Stimulated activated CD4-positive, alpha-beta T cell treated with anti-CD3 and anti-CD28 coated beads, TNF-alpha, amount 100 ng/mL, for 1 hour (primary cell): ENCODE data around the gene CFAP58.

Experiments
- DNase-seq, 3 donors: peaks; one replicate each; pipeline ENCODE4 v3.0.0-alpha.2; 2020; ENCODE audit warnings: low read depth in 3 of 3, low spot score in 1 of 3

Gene CFAP58

GRCh38 chr10:104368381-104368780 is 14.7 kb downstream of the CFAP58 start:
- no peak for DNase-seq

DNA sequence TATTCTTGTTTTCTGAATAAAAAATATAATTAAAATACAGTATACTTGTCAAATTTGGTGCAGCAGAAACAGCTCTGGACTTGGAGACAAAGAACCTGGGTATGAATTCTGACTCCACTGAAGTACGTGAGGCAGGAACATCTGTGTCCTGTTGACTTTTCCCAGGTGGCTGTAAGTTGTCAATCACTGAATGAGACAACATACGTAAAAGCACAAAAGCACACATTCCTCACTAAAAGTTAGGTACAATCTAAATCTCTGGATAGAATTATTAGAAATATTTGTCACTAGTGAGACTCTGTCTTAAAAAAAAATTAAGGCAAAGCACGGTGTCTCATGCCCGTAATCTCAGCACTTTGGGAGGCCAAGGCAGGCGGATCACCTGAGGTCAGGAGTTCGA is 18.1 kb downstream of the CFAP58 start:
- no peak for DNase-seq

- no peak for DNase-seq
These were observed 21.0 kb downstream of the CFAP58 start for GRCh38 chr10:104374591-104374990.

GRCh38 chr10:104376784-104377300 is 23.2 kb downstream of the CFAP58 start:
- DNase-seq = no peak

- DNase-seq = no peak
These were observed 26.7 kb downstream of the CFAP58 start for GRCh38 chr10:104380336-104380735.

DNA sequence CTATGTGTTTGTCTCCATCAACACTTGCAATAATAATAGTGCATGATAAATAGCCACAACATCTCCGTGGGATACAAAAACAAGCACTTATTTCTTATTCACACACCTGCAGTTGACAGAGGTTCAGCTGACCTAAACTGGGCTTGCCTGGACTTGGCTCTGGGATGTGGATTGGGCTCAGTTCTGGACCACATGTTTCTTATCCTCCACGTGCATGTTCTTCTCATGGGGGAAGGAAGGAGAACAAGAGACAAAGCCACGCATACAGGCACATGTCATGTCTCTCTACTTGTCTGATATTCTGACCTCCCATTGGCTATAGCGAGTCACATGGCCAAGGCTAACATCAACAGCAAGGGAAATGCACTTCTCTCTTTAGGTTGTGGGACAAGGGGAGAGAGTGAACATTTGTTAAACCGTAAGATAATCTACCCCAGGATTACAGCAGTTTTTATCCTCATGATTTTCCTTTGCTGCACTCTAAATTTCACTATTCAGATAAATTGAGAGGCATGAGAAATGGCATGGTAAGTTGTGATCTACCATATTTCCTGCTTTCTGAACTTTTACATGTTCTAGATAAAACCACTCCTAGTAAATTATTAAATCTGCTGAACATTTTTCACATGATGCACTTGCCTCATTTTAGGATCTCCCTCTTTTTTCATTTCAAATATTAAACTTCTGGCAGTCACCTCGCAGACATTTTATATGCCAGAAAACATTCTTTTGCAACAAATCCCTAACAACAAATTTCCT is 33.7 kb downstream of the CFAP58 start:
- no peak for DNase-seq

DNA sequence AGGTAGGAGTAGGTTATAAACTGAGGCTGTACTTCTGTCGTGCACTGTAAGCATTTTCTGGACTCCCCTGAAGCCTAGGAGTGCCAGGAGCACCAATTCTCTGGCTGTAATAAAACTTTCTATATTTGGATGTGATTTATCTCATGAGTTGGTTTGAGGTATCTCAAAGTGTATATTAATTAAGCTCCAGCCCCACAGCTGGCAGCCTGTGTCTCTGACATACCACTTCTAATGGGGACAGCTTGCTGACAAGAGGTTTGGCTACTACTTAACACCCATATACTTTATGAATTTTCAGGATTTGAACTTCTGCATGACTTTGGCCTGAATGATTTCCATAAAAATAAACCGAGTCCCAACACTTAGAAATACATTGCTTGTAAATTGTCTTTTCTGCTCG is 35.2 kb downstream of the CFAP58 start:
- DNase-seq = no peak

DNA sequence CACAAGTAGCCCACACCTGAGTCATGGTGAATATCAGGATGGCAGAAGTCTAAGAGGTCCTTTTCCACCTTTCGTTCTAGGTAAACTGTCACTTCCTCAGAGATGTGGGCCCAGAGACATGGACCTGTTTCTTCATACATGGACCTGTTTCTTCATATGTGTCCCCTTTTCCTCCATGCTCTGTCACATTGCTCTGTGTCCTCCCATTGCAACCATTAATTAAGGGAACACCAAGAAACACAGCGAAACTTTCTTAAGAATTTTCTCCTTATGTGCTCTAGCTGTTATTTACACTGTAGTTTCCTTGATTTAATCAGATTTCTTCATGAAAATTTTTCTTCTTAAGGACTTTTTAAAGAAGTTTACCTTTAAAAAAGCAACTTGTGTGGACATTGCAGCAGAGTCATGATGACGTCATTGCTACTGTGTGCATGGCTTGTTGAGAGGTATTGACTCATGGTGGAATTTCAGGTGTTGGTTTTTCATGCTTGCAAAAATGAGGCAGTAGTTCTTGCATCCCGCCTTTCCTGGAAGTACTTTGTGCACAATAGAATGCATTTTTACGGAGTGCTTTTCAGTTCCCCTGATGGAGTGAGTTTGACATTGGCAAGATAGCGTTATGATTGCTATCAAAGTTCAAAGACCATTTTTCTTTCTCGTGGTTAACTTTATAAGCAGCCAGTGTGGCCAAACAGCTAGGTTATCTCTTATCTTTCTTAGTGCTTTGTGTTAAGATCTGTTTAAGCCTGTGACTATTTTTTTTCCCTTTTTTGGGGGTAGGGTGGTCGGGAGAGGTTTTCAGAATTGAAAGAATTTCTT is 37.7 kb downstream of the CFAP58 start:
- DNase-seq = no peak

- no peak for DNase-seq
These were observed 38.3 kb downstream of the CFAP58 start for GRCh38 chr10:104391969-104392296.

DNA sequence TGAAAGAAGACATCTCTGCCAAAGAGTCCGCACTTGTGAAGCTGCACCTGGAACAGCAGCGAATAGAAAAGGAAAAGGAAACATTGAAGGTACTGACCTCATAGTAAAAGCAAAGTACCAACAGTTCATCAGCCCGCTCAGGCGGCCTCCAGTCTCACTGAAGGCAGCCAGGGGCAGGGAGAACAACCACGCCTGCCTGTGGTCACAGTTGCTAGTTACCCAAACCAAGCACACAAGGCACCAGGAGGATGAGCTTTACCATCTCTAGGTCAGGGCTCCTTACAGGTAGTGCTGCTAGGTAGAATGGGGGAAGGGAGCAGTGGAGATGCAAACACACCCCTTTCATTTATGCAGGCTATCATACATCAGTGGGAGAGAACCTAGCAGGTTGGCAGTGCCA is 39.8 kb downstream of the CFAP58 start:
- no peak for DNase-seq

DNA sequence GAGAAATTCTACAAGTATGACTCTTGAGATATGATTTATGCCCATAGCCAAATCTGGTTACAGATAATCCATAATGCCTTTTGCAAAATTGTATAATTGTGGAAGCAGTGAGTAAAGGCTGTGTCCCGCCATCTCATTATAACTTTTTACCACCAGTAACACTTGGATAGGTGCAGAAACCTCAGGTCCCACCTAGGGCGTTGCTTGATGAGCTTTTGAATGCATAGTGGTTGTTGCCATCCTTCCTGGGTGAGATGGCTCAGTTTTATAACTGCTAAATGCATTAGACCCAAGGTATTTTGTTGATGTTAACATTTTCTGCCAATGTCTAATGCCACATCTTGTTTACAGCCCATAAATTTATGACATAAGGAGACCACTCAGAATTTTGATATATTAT is 42.9 kb downstream of the CFAP58 start:
- DNase-seq = no peak

DNA sequence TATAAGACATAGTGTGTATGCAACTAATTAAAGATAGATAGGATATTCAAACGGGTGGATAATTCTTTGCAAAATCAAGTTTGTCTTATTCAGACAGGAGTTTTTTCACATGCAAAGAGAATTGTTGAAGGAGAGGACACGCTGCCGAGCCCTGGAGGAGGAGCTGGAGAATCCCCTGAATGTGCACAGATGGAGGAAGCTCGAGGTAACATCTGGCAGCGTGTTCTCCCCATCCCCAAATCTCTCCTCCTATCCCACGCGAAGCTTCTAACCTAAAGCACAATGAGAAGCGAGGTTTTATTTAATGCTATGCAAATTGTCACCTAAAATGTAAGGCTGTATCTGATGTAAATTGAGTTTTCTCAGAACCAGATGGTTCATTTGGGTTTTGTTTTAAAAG is 50.0 kb downstream of the CFAP58 start:
- DNase-seq = no peak

DNA sequence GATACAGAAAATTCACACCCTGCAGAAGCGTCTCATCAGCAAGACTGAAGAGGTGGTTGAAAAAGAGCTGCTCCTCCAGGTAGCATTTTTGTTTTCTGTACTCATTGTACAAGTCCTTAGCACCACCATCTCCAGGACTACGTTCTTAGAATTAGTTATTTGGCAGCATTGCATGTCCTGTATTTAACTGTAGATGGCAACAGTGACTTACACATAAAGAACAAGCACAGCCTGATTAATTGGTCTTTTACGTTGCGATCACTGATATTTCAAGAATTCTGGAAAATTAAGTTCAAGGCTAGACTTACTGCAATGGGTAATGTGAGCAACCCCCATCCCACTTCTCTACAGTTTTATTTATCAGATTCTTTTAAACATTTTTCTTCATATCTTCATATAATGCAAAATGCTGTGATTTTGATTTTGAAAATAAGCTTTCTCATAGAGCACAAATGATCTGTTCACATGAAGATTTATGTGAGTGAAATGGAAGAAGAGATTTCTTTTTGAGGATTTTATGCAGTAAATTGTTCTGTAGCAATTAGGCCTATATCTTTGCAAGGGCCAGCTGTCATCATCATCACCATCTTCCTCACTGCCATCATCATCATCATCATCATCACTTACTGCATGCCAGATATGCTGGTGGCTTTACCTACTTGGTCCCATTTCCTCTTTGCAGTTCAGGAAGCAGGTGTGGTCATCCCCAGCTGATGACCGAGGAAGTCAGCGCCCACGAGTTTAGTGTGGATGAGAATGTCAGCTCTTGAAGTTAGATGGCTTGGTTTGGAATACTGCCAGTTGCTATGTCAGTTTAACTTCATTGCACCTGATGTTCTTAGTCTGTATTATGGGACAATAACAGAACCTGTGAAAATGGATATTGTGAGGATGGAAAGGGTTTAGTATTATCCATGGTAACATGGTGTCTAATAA is 53.4 kb downstream of the CFAP58 start:
- no peak for DNase-seq

GRCh38 chr10:104413528-104413927 is 59.9 kb downstream of the CFAP58 start:
- DNase-seq = no peak

- no peak for DNase-seq
These were observed 62.0 kb downstream of the CFAP58 start for GRCh38 chr10:104415526-104416165.

GRCh38 chr10:104416851-104417250 is 63.2 kb downstream of the CFAP58 start:
- no peak for DNase-seq

GRCh38 chr10:104417637-104418292 is 64.1 kb downstream of the CFAP58 start:
- DNase-seq = no peak

DNA sequence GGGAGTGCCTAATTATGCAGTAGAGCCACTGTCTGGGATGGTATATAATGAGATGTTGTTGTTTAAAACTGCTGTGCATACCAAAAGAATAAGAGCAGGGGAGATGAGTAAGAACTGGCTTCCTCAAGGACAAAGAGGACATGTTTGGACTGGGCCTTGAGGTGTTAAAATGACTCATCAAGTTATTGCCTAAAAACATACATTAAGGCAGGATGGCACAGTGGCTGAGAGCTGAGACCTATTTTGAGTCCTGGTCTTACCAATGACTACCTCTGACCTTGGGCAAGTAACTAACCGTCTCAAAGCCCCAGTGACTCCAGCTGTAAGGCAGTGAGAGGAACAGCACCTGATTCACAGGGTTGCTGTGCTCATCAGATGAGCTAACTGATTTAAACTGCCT is 71.1 kb downstream of the CFAP58 start:
- DNase-seq = no peak

DNA sequence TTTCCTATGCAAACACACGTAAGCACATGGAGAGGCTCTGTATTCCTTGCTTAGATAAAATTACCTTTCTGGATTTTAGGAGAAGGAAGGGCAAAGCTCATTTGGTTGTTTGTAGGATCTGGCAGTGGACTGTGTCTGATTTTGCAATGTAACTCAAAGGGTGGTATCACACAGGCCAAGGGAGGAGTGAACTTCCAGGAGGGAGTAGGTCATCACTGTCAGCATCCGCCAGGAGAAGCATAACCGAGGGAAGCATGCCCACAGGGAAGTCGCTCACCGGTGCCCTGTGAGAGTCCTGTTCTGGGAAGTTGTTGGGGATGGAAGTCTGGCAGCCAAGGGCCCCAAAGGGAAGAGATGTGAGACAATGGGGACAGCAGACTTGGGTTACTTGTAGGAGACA is 74.4 kb downstream of the CFAP58 start:
- no peak for DNase-seq

GRCh38 chr10:104429846-104430245 is 76.2 kb downstream of the CFAP58 start:
- no peak for DNase-seq
